PC-3 (cell line): ENCODE data around the gene PLK5. TPM values are rescaled to one million over a fixed set of nuclear protein-coding genes. Genes with fewer than 3 reads are reported as not detected.
"Not testable (repeated sequence)": the region's sequence is repeated elsewhere in the genome, so short reads cannot be mapped to it uniquely, and the experiment has no call there.

Experiments
- ATAC-seq: fragments of 200-7000 bp; cut with Tn5 transposase; 2 replicates; pipeline ENCODE4 v1.9.1; 2020; ENCODE audit warnings: mild to moderate bottlenecking, moderate library complexity
- BruUV-seq: library from RNA; stranded (reverse); fragments of 400-500 nt; replicated peaks from 2 replicates; lab custom pipeline; 2021; lab: Mats Ljungman, UMichigan
- CTCF ChIA-PET: fragments of 300-600 bp; sonication (Branson Sonifier 250); formaldehyde crosslinking; loops from one replicate; lab custom pipeline; 2022; ENCODE audit warnings: antibody characterized with exemption; lab: Charles Lee
- POLR2A ChIA-PET: fragments of 300-600 bp; sonication (Branson Sonifier 250); formaldehyde crosslinking; loops from one replicate; lab custom pipeline; 2022; ENCODE audit warnings: antibody characterized with exemption; ENCODE audit not compliant: unreplicated experiment; lab: Charles Lee
- DNase-seq: peaks from one replicate; pipeline ENCODE4 v3.0.0-alpha.2; 2015
- H2AFZ ChIP-seq: fragments of 300-600 bp; sonication (generic); 2 replicates; pipeline ENCODE4 v1.6.0; 2016; ENCODE audit warnings: antibody characterized with exemption, low read length
- H3F3A ChIP-seq: fragments of 300-600 bp; sonication (generic); one replicate; pipeline ENCODE4 v1.6.0; 2017; ENCODE audit warnings: antibody characterized with exemption, low read length, control low read depth, mild to moderate bottlenecking; ENCODE audit not compliant: unreplicated experiment
- H3K27ac ChIP-seq: fragments of 300-600 bp; sonication (generic); 2 replicates; pipeline ENCODE4 v1.5.1; 2016; ENCODE audit warnings: mild to moderate bottlenecking, low read length
- H3K27me3 ChIP-seq: fragments of 300-600 bp; sonication (generic); 2 replicates; pipeline ENCODE4 v1.6.1; 2016; ENCODE audit warnings: low read length, mixed read lengths
- H3K36me3 ChIP-seq: fragments of 300-600 bp; sonication (generic); 2 replicates; pipeline ENCODE4 v1.6.1; 2016; ENCODE audit warnings: low read depth, mixed run types, low read length, mixed read lengths
- H3K4me1 ChIP-seq: fragments of 300-600 bp; sonication (generic); 2 replicates; pipeline ENCODE4 v1.5.1; 2016; ENCODE audit warnings: low read length; ENCODE audit not compliant: insufficient read depth
- H3K4me2 ChIP-seq: fragments of 300-600 bp; sonication (generic); 2 replicates; pipeline ENCODE4 v1.6.0; 2016; ENCODE audit warnings: low read length
- H3K4me3 ChIP-seq: fragments of 300-600 bp; sonication (generic); 2 replicates; pipeline ENCODE4 v1.5.1; 2016; ENCODE audit warnings: mild to moderate bottlenecking, low read length, mixed read lengths
- H3K79me2 ChIP-seq: fragments of 300-600 bp; sonication (generic); 2 replicates; pipeline ENCODE4 v1.6.1; 2017; ENCODE audit warnings: low read length, mixed read lengths
- H3K9ac ChIP-seq: fragments of 300-600 bp; sonication (generic); 2 replicates; pipeline ENCODE4 v1.6.0; 2016; ENCODE audit warnings: mild to moderate bottlenecking, low read length
- H3K9me2 ChIP-seq: fragments of 300-600 bp; sonication (generic); replicated peaks from 2 replicates; pipeline ENCODE4 v1.6.1; 2016; ENCODE audit warnings: mixed run types, low read length, mixed read lengths
- H3K9me3 ChIP-seq: fragments of 300-600 bp; sonication (generic); 2 replicates; pipeline ENCODE4 v1.6.1; 2016; ENCODE audit warnings: low read length, mixed read lengths
- H4K20me1 ChIP-seq: fragments of 300-600 bp; sonication (generic); 2 replicates; pipeline ENCODE4 v1.6.1; 2016; ENCODE audit warnings: low read length, mixed read lengths
- EZH2 ChIP-seq: fragments of 300-600 bp; sonication (generic); IDR thresholded peaks from one replicate; pipeline ENCODE4 v1.6.1; 2017; ENCODE audit warnings: antibody characterized with exemption, mild to moderate bottlenecking, low read length; ENCODE audit not compliant: unreplicated experiment
- EZH2phosphoT487 ChIP-seq: fragments of 300-600 bp; sonication (generic); IDR thresholded peaks from 2 replicates; pipeline ENCODE4 v1.6.1; 2018; ENCODE audit warnings: mild to moderate bottlenecking, antibody characterized with exemption, low read length, borderline replicate concordance
- intact Hi-C: fragments of 100-400 bp; cut with micrococcal nuclease; formaldehyde crosslinking; loops from 2 replicates; pipeline ENCODE4 v1.9.0; 2023
- total RNA-seq: library from RNA; depleted of rRNA; stranded (reverse); fragments of >200 nt; gene quantifications from 2 replicates; pipeline ENCODE4 v1.2.3, GENCODE V29; 2014
- TF ChIP-seq, protein P1 (sequence below): fragments of 300-600 bp; sonication (generic); conservative IDR thresholded peaks from 2 replicates; pipeline ENCODE4 v1.5.1; 2017; ENCODE audit warnings: antibody characterized with exemption, low read depth, mild to moderate bottlenecking, low read length

PLK5 gene
- total RNA-seq, 1 experiment from 2014 or later, result not detected

DNA sequence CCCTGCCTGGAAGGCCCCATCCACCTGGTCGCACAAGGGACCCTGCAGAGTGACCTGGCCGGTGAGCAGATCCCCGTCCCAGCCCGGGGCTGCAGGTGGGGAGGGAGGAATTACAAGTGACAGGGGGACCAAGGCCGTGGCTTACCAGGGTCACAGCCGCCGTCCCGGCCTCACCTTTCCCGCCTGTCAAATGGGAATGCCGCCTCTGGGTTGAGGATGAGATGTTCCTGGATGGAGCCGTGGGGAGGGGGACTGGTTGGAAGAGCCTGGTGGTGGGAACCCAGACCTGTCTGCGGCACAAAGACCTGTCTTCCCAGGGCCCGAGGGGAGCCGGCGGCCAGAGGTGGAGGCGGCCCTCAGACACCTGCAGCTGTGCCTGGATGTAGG lies 5.5 kb downstream of the PLK5 start:
- H3K9me2 ChIP-seq, result no peaks in the 10 kb centered on the region
- H3F3A ChIP-seq, result no peaks in the 10 kb centered on the region
- no peak overlapping the region for H3K4me2 ChIP-seq
- H3K9ac ChIP-seq, result no peak overlapping the region
- H3K36me3 ChIP-seq, result no peaks in the 10 kb centered on the region
- no peak overlapping the region for H2AFZ ChIP-seq
- no peak for ATAC-seq
- BruUV-seq, result no TSS peak
- intact Hi-C loops, result no loop called here
- H3K79me2 ChIP-seq, result no peaks in the 10 kb centered on the region
- no peak for TF ChIP-seq EZH2
- TF ChIP-seq, protein P1, sequence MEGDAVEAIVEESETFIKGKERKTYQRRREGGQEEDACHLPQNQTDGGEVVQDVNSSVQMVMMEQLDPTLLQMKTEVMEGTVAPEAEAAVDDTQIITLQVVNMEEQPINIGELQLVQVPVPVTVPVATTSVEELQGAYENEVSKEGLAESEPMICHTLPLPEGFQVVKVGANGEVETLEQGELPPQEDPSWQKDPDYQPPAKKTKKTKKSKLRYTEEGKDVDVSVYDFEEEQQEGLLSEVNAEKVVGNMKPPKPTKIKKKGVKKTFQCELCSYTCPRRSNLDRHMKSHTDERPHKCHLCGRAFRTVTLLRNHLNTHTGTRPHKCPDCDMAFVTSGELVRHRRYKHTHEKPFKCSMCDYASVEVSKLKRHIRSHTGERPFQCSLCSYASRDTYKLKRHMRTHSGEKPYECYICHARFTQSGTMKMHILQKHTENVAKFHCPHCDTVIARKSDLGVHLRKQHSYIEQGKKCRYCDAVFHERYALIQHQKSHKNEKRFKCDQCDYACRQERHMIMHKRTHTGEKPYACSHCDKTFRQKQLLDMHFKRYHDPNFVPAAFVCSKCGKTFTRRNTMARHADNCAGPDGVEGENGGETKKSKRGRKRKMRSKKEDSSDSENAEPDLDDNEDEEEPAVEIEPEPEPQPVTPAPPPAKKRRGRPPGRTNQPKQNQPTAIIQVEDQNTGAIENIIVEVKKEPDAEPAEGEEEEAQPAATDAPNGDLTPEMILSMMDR, result no peak
- TF ChIP-seq EZH2phosphoT487, result no peak
- H4K20me1 ChIP-seq, result no peaks in the 10 kb centered on the region
- H3K27ac ChIP-seq, result no peak overlapping the region
- no peak for DNase-seq
- no peak overlapping the region for H3K4me3 ChIP-seq
- no peaks in the 10 kb centered on the region for H3K4me1 ChIP-seq
- no peaks in the 10 kb centered on the region for H3K9me3 ChIP-seq
- ChIA-PET CTCF (no interaction called here), POLR2A (no interaction called here)
- H3K27me3 ChIP-seq, result no peaks in the 10 kb centered on the region

DNA sequence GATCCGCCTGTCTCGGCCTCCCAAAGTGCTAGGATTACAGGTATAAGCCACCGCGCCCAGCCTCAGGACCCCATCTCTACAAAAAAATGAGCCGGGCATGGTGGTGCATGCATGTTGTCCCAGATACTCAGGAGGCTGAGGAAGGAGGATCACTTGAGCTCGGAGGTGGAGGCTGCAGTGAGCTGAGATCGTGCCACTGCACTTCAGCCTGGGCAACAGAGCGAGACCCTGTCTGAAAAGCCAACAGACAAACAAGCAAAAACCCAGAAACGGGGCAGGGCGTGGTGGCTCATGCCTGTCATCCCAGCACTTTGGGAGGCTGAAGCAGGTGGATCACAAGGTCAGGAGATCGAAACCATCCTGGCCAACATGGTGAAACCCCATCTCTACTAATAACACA lies 7.0 kb downstream of the PLK5 start:
- POLR2A ChIA-PET, H3K9ac ChIP-seq, H2AFZ ChIP-seq, H3K9me2 ChIP-seq, H3K36me3 ChIP-seq, H3F3A ChIP-seq, H3K9me3 ChIP-seq, H3K79me2 ChIP-seq, CTCF ChIA-PET, ATAC-seq, H3K27ac ChIP-seq, intact Hi-C loops, BruUV-seq, H3K27me3 ChIP-seq, H3K4me2 ChIP-seq, H3K4me1 ChIP-seq, H4K20me1 ChIP-seq, DNase-seq, H3K4me3 ChIP-seq: not testable (repeated sequence)

DNA sequence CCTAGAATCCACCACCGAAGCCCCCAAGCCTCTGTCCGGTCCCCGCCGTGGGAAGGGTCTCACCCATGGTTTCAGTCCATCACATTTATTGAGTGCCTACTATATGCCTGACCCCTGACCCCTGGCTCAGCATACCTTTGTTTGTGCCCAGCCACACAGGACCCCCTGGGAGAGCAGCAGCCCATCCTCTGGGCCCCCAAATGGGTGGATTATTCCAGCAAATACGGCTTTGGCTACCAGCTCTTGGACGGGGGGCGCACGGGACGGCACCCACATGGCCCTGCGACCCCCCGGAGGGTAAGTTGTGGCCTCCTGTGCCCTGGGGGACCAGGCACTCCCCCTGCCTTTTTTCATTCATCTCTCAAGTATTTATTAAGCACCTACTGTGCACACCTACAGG lies 7.7 kb downstream of the PLK5 start:
- Histone ChIP-seq H3K9ac (no peak overlapping the region), H3K27ac (no peak overlapping the region), H3K4me3 (no peak overlapping the region), H3K9me2 (no peaks in the 10 kb centered on the region), H2AFZ (no peak overlapping the region), H3F3A (no peaks in the 10 kb centered on the region), H3K79me2 (no peaks in the 10 kb centered on the region), H4K20me1 (no peaks in the 10 kb centered on the region), H3K4me1 (no peaks in the 10 kb centered on the region), H3K27me3 (no peaks in the 10 kb centered on the region), H3K36me3 (no peaks in the 10 kb centered on the region), H3K4me2 (no peak overlapping the region), H3K9me3 (no peaks in the 10 kb centered on the region)
- ChIA-PET CTCF (no interaction called here), POLR2A (no interaction called here)
- intact Hi-C loops, result no loop called here
- DNase-seq, result no peak
- ATAC-seq, result no peak
- TF ChIP-seq, protein P1, result no peak
- no peak for TF ChIP-seq EZH2phosphoT487
- no TSS peak for BruUV-seq
